WTC11 (cell line): Measurements from ENCODE around the gene ZBTB47. TPM values are rescaled to one million over a fixed set of nuclear protein-coding genes. Genes with fewer than 3 reads are reported as not detected.

Source experiments
- ATAC-seq: fragments of 200-7000 bp; cut with Tn5 transposase; 2 replicates; pipeline ENCODE4 v1.10.0; 2021; ENCODE audit warnings: mild to moderate bottlenecking, moderate library complexity
- CTCF ChIA-PET: fragments of 300-600 bp; sonication (Branson Sonifier 250); formaldehyde crosslinking; loops from one replicate; lab custom pipeline; 2021; ENCODE audit warnings: antibody characterized with exemption; lab: Charles Lee
- POLR2A ChIA-PET: fragments of 350-600 bp; sonication (Branson Sonifier 250); formaldehyde crosslinking; loops from one replicate; lab custom pipeline; 2021; ENCODE audit warnings: antibody characterized with exemption; lab: Charles Lee
- DNase-seq: peaks from one replicate; pipeline ENCODE4 v3.0.0; 2021; ENCODE audit warnings: low spot score
- H3K27ac Mint-ChIP-seq: 2 replicates; pipeline ENCODE4 v1.8.0; 2021; ENCODE audit warnings: mixed read lengths
- H3K27me3 Mint-ChIP-seq: 2 replicates; pipeline ENCODE4 v1.8.0; 2021; ENCODE audit warnings: low read depth, mild to moderate bottlenecking, moderate library complexity, mixed read lengths
- H3K36me3 Mint-ChIP-seq: 2 replicates; pipeline ENCODE4 v1.8.0; 2021; ENCODE audit warnings: mixed read lengths
- H3K4me1 Mint-ChIP-seq: 2 replicates; pipeline ENCODE4 v1.8.0; 2022; ENCODE audit warnings: mixed read lengths
- H3K4me3 Mint-ChIP-seq: 2 replicates; pipeline ENCODE4 v1.8.0; 2021; ENCODE audit warnings: mild to moderate bottlenecking, moderate library complexity, mixed read lengths
- H3K9me3 Mint-ChIP-seq: 2 replicates; pipeline ENCODE4 v1.8.0; 2021; ENCODE audit warnings: mixed read lengths
- CBFB ChIP-seq: sonication (generic); formaldehyde crosslinking; IDR thresholded peaks from 2 replicates; pipeline ENCODE4 v1.8.1; 2022; ENCODE audit warnings: mild to moderate bottlenecking, low read depth, missing genetic modification reagents
- ETV6 ChIP-seq: sonication (generic); formaldehyde crosslinking; IDR thresholded peaks from 2 replicates; pipeline ENCODE4 v1.8.1; 2022; ENCODE audit warnings: mild to moderate bottlenecking, missing genetic modification reagents
- FOXK1 ChIP-seq: sonication (generic); formaldehyde crosslinking; IDR thresholded peaks from 2 replicates; pipeline ENCODE4 v1.8.0; 2022; ENCODE audit warnings: mild to moderate bottlenecking, moderate library complexity, missing genetic modification reagents
- FOXP1 ChIP-seq: sonication (generic); formaldehyde crosslinking; IDR thresholded peaks from 2 replicates; pipeline ENCODE4 v1.8.0; 2022; ENCODE audit warnings: missing genetic modification reagents, mild to moderate bottlenecking, moderate library complexity, borderline replicate concordance
- HMGA2 ChIP-seq: fragments of 250-450 bp; sonication (Bioruptor Pico); IDR thresholded peaks from 2 replicates; pipeline ENCODE4 v1.4.0; 2021; ENCODE audit warnings: mild to moderate bottlenecking, moderate library complexity
- JAZF1 ChIP-seq: fragments of 250-450 bp; sonication (Bioruptor Pico); IDR thresholded peaks from 2 replicates; pipeline ENCODE4 v1.9.0; 2021; ENCODE audit warnings: moderate library complexity, mild to moderate bottlenecking, inconsistent platforms
- MXD4 ChIP-seq: fragments of 250-450 bp; sonication (Bioruptor Pico); IDR thresholded peaks from 2 replicates; pipeline ENCODE4 v1.8.0; 2021; ENCODE audit warnings: mild to moderate bottlenecking, moderate library complexity, borderline replicate concordance
- NR3C1 ChIP-seq: sonication (generic); formaldehyde crosslinking; conservative IDR thresholded peaks from 2 replicates; pipeline ENCODE4 v1.8.1; 2023; ENCODE audit warnings: low read depth, mild to moderate bottlenecking, missing genetic modification reagents
- ZNF138 ChIP-seq: sonication (generic); formaldehyde crosslinking; conservative IDR thresholded peaks from 2 replicates; pipeline ENCODE4 v1.8.1; 2022; ENCODE audit warnings: mild to moderate bottlenecking, moderate library complexity, missing genetic modification reagents
- ZNF232 ChIP-seq: sonication (generic); formaldehyde crosslinking; IDR thresholded peaks from 2 replicates; pipeline ENCODE4 v1.8.0; 2022; ENCODE audit warnings: mild to moderate bottlenecking, missing genetic modification reagents
- ZNF317 ChIP-seq: sonication (generic); formaldehyde crosslinking; IDR thresholded peaks from 2 replicates; pipeline ENCODE4 v1.8.1; 2023; ENCODE audit warnings: low read depth, mild to moderate bottlenecking, moderate library complexity, missing genetic modification reagents, borderline replicate concordance
- total RNA-seq: library from RNA; stranded (reverse); gene quantifications from 3 replicates; pipeline ENCODE4 v1.2.3, GENCODE V29; 2021
- TF ChIP-seq, protein P1 (sequence below): sonication (generic); formaldehyde crosslinking; IDR thresholded peaks from 2 replicates; pipeline ENCODE4 v1.8.0; 2022; ENCODE audit warnings: mild to moderate bottlenecking, missing genetic modification reagents
- TF ChIP-seq, protein P2 (sequence below): sonication (generic); formaldehyde crosslinking; IDR thresholded peaks from 2 replicates; pipeline ENCODE4 v1.8.0; 2023; ENCODE audit warnings: mild to moderate bottlenecking, missing genetic modification reagents
- TF ChIP-seq, protein P3 (sequence below): fragments of 200-600 bp; IDR thresholded peaks from 2 replicates; pipeline ENCODE4 v1.8.0; 2022; ENCODE audit warnings: antibody characterized with exemption
- TF ChIP-seq, protein P4 (sequence below): sonication (generic); formaldehyde crosslinking; IDR thresholded peaks from 2 replicates; pipeline ENCODE4 v1.8.1; 2022; ENCODE audit warnings: low read depth, missing genetic modification reagents, borderline replicate concordance
- TF ChIP-seq, protein P5 (sequence below): sonication (generic); formaldehyde crosslinking; IDR thresholded peaks from 2 replicates; pipeline ENCODE4 v1.8.0; 2022; ENCODE audit warnings: missing genetic modification reagents

ZBTB47 gene
- total RNA-seq, 1 experiment from 2014 or later, result 5.2 TPM

- ATAC-seq, result no peak
- TF ChIP-seq ZNF317 (CRISPR knock-in tag) (no peak), FOXK1 (CRISPR knock-in tag) (no peak)
- TF ChIP-seq, protein P1, sequence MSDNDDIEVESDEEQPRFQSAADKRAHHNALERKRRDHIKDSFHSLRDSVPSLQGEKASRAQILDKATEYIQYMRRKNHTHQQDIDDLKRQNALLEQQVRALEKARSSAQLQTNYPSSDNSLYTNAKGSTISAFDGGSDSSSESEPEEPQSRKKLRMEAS (CRISPR knock-in tag), result no peak
- TF ChIP-seq, all 79 proteins: peak for 0
- peaks cover 14% of the 10 kb centered on the region for H3K9me3 Mint-ChIP-seq
- POLR2A ChIA-PET, result no interaction called here
- no peak for DNase-seq
- no peak overlapping the region for H3K27ac Mint-ChIP-seq
- CTCF ChIA-PET, result no interaction called here
- H3K27me3 Mint-ChIP-seq, result peaks cover 3% of the 10 kb centered on the region
- H3K4me1 Mint-ChIP-seq, result peaks cover 8% of the 10 kb centered on the region
- H3K36me3 Mint-ChIP-seq, result no peaks in the 10 kb centered on the region
- no peak overlapping the region for H3K4me3 Mint-ChIP-seq
These were observed 13.6 kb downstream of the ZBTB47 start for GRCh38 chr3:42667096-42667522.

DNA sequence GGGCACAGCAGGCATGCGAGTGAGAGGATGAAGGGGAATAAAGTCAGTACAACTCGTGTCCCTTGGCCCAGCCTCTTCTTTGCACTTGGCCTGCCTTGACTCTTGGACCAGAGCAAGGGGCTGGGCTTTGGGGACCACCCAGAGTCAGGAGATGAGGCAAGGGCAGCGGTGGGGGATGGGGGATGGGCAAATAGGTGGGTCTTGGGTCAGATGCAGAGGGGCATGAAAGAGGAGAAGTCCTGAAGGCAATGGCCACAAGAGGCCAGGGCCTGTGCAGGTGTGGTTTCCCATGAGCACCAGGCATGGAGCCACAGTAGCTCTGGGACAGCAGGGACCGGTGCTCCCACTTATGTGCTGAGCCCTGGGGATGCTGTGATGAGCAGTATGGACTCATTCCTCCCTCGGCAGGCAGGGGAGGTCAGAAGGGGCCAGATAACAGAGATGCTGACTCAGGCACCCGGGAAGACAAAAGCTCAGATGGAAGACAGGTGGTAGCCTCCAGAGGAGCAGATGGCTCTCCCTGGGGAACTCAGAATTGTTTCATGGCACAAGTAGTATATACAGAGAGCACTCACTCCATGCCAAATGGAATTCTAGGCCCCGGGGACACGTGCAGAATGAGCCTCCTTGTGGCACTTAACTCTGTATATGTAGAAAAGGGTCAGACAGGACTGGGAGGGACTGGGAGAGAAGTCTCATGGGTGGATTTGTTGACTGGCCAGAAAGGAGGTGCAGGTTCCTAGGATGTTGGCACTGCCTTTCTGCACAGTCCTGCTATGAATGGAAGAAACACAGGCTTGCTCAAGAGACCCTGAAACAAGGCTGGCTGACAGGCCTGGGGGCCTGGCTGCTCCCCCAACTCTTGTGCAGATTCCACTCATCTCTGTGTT lies 14.3 kb downstream of the ZBTB47 start:
- no peak overlapping the region for H3K4me3 Mint-ChIP-seq
- H3K27ac Mint-ChIP-seq, result no peak overlapping the region
- no peaks in the 10 kb centered on the region for H3K36me3 Mint-ChIP-seq
- POLR2A ChIA-PET, result interaction anchor here (1.0 kb wide), 1 partner anchor 8 kb away, joined by 3 read pairs; no protein-coding TSS in a partner anchor
- no peak for ATAC-seq
- peaks cover 6% of the 10 kb centered on the region for H3K27me3 Mint-ChIP-seq
- DNase-seq, result no peak
- TF ChIP-seq, protein P2, sequence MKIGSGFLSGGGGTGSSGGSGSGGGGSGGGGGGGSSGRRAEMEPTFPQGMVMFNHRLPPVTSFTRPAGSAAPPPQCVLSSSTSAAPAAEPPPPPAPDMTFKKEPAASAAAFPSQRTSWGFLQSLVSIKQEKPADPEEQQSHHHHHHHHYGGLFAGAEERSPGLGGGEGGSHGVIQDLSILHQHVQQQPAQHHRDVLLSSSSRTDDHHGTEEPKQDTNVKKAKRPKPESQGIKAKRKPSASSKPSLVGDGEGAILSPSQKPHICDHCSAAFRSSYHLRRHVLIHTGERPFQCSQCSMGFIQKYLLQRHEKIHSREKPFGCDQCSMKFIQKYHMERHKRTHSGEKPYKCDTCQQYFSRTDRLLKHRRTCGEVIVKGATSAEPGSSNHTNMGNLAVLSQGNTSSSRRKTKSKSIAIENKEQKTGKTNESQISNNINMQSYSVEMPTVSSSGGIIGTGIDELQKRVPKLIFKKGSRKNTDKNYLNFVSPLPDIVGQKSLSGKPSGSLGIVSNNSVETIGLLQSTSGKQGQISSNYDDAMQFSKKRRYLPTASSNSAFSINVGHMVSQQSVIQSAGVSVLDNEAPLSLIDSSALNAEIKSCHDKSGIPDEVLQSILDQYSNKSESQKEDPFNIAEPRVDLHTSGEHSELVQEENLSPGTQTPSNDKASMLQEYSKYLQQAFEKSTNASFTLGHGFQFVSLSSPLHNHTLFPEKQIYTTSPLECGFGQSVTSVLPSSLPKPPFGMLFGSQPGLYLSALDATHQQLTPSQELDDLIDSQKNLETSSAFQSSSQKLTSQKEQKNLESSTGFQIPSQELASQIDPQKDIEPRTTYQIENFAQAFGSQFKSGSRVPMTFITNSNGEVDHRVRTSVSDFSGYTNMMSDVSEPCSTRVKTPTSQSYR (CRISPR knock-in tag), result 0 out of 2 replicates have a peak, but pooled peaks have one; percentile 30
- TF ChIP-seq MXD4, result no peak
- peaks cover 14% of the 10 kb centered on the region for H3K9me3 Mint-ChIP-seq
- CTCF ChIA-PET, result interaction anchor here (0.5 kb wide), 1 partner anchor 162 kb away, joined by 3 read pairs; no protein-coding TSS in a partner anchor
- H3K4me1 Mint-ChIP-seq, result peaks cover 8% of the 10 kb centered on the region

DNA sequence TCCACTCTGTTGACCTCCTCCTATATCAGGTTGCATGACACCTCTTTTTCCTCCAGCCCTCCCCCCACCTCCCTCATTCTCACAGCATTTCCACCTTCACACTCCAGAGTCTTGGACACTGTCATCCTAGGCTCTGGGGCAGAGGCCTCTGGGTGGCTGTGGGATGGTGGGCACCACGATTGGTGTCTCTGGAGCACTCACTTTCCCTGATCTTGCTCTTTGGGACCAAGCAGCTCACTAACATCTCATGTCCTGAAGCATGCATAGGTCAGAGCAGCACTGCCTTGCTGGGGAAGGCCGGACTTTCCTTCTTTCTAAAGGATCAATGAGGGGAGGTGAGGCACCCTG lies 14.9 kb downstream of the ZBTB47 start:
- TF ChIP-seq ETV6 (no peak), ZNF232 (CRISPR knock-in tag) (no peak), JAZF1 (CRISPR knock-in tag) (no peak), FOXK1 (CRISPR knock-in tag) (no peak), ZNF138 (no peak), HMGA2 (CRISPR knock-in tag) (no peak), FOXP1 (CRISPR knock-in tag) (no peak)
- TF ChIP-seq, protein P3, sequence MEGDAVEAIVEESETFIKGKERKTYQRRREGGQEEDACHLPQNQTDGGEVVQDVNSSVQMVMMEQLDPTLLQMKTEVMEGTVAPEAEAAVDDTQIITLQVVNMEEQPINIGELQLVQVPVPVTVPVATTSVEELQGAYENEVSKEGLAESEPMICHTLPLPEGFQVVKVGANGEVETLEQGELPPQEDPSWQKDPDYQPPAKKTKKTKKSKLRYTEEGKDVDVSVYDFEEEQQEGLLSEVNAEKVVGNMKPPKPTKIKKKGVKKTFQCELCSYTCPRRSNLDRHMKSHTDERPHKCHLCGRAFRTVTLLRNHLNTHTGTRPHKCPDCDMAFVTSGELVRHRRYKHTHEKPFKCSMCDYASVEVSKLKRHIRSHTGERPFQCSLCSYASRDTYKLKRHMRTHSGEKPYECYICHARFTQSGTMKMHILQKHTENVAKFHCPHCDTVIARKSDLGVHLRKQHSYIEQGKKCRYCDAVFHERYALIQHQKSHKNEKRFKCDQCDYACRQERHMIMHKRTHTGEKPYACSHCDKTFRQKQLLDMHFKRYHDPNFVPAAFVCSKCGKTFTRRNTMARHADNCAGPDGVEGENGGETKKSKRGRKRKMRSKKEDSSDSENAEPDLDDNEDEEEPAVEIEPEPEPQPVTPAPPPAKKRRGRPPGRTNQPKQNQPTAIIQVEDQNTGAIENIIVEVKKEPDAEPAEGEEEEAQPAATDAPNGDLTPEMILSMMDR, result no peak
- no peak overlapping the region for H3K27ac Mint-ChIP-seq
- H3K36me3 Mint-ChIP-seq, result no peaks in the 10 kb centered on the region
- H3K4me3 Mint-ChIP-seq, result no peak overlapping the region
- H3K9me3 Mint-ChIP-seq, result peaks cover 14% of the 10 kb centered on the region
- DNase-seq, result no peak
- H3K4me1 Mint-ChIP-seq, result peaks cover 8% of the 10 kb centered on the region
- POLR2A ChIA-PET, result interaction anchor here (1.0 kb wide), 1 partner anchor 9 kb away, joined by 3 read pairs; no protein-coding TSS in a partner anchor
- peaks cover 6% of the 10 kb centered on the region for H3K27me3 Mint-ChIP-seq
- ATAC-seq, result no peak
- CTCF ChIA-PET, result interaction anchor here (0.5 kb wide), 1 partner anchor 162 kb away, joined by 3 read pairs; no protein-coding TSS in a partner anchor

GRCh38 chr3:42668793-42669217 lies 15.3 kb downstream of the ZBTB47 start:
- DNase-seq, result no peak
- peaks cover 6% of the 10 kb centered on the region for H3K27me3 Mint-ChIP-seq
- no peak overlapping the region for H3K27ac Mint-ChIP-seq
- TF ChIP-seq CBFB (CRISPR knock-in tag) (no peak), NR3C1 (CRISPR knock-in tag) (no peak), ETV6 (no peak)
- TF ChIP-seq, protein P4, sequence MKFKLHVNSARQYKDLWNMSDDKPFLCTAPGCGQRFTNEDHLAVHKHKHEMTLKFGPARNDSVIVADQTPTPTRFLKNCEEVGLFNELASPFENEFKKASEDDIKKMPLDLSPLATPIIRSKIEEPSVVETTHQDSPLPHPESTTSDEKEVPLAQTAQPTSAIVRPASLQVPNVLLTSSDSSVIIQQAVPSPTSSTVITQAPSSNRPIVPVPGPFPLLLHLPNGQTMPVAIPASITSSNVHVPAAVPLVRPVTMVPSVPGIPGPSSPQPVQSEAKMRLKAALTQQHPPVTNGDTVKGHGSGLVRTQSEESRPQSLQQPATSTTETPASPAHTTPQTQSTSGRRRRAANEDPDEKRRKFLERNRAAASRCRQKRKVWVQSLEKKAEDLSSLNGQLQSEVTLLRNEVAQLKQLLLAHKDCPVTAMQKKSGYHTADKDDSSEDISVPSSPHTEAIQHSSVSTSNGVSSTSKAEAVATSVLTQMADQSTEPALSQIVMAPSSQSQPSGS, result no peak
- TF ChIP-seq, protein P5, sequence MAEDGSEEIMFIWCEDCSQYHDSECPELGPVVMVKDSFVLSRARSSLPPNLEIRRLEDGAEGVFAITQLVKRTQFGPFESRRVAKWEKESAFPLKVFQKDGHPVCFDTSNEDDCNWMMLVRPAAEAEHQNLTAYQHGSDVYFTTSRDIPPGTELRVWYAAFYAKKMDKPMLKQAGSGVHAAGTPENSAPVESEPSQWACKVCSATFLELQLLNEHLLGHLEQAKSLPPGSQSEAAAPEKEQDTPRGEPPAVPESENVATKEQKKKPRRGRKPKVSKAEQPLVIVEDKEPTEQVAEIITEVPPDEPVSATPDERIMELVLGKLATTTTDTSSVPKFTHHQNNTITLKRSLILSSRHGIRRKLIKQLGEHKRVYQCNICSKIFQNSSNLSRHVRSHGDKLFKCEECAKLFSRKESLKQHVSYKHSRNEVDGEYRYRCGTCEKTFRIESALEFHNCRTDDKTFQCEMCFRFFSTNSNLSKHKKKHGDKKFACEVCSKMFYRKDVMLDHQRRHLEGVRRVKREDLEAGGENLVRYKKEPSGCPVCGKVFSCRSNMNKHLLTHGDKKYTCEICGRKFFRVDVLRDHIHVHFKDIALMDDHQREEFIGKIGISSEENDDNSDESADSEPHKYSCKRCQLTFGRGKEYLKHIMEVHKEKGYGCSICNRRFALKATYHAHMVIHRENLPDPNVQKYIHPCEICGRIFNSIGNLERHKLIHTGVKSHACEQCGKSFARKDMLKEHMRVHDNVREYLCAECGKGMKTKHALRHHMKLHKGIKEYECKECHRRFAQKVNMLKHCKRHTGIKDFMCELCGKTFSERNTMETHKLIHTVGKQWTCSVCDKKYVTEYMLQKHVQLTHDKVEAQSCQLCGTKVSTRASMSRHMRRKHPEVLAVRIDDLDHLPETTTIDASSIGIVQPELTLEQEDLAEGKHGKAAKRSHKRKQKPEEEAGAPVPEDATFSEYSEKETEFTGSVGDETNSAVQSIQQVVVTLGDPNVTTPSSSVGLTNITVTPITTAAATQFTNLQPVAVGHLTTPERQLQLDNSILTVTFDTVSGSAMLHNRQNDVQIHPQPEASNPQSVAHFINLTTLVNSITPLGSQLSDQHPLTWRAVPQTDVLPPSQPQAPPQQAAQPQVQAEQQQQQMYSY (CRISPR knock-in tag), result no peak
- TF ChIP-seq, all 79 proteins: peak for 0
- no peaks in the 10 kb centered on the region for H3K36me3 Mint-ChIP-seq
- CTCF ChIA-PET, result interaction anchor here (1.3 kb wide), 1 partner anchor 75 kb away, joined by 7 read pairs; no protein-coding TSS in a partner anchor
- no peak for ATAC-seq
- POLR2A ChIA-PET, result interaction anchor here (1.0 kb wide), 1 partner anchor 9 kb away, joined by 3 read pairs; no protein-coding TSS in a partner anchor
- H3K4me3 Mint-ChIP-seq, result no peak overlapping the region
- H3K4me1 Mint-ChIP-seq, result peaks cover 8% of the 10 kb centered on the region
- H3K9me3 Mint-ChIP-seq, result peaks cover 14% of the 10 kb centered on the region
